WERI-Rb-1 (cell line): ENCODE results near the gene KLHL14.

Source experiments
- DNase-seq: peaks from one replicate; pipeline ENCODE4 v3.0.0-alpha.2; 2020
- H3K27ac ChIP-seq: fragments of 250-450 bp; sonication (Bioruptor Pico); 2 replicates; pipeline ENCODE4 v1.5.1; 2020; ENCODE audit warnings: mild to moderate bottlenecking, moderate library complexity
- H3K27me3 ChIP-seq: fragments of 250-450 bp; sonication (Bioruptor Pico); 2 replicates; pipeline ENCODE4 v1.5.1; 2021; ENCODE audit warnings: mild to moderate bottlenecking, low read depth, moderate library complexity; ENCODE audit not compliant: insufficient read depth, severe bottlenecking
- H3K36me3 ChIP-seq: fragments of 250-450 bp; sonication (Bioruptor Pico); 2 replicates; pipeline ENCODE4 v1.5.1; 2020; ENCODE audit warnings: mild to moderate bottlenecking, moderate library complexity
- H3K4me3 ChIP-seq: 2 replicates; pipeline ENCODE4 v1.5.1; 2011; ENCODE audit warnings: low read depth, mild to moderate bottlenecking, control low read depth, low read length
- H3K9me3 ChIP-seq: fragments of 250-450 bp; sonication (Bioruptor Pico); 2 replicates; pipeline ENCODE4 v1.5.1; 2021; ENCODE audit warnings: mild to moderate bottlenecking, moderate library complexity; ENCODE audit not compliant: severe bottlenecking
- TF ChIP-seq, protein P1 (sequence below): IDR thresholded peaks from 2 replicates; pipeline ENCODE4 v1.5.1; 2011; ENCODE audit warnings: low read depth, mild to moderate bottlenecking, control low read depth, inconsistent platforms, low read length

The KLHL14 gene

GRCh38 chr18:32683044-32683443, 89.8 kb downstream of the KLHL14 start:
- DNase-seq = no peak
- TF ChIP-seq, protein P1, sequence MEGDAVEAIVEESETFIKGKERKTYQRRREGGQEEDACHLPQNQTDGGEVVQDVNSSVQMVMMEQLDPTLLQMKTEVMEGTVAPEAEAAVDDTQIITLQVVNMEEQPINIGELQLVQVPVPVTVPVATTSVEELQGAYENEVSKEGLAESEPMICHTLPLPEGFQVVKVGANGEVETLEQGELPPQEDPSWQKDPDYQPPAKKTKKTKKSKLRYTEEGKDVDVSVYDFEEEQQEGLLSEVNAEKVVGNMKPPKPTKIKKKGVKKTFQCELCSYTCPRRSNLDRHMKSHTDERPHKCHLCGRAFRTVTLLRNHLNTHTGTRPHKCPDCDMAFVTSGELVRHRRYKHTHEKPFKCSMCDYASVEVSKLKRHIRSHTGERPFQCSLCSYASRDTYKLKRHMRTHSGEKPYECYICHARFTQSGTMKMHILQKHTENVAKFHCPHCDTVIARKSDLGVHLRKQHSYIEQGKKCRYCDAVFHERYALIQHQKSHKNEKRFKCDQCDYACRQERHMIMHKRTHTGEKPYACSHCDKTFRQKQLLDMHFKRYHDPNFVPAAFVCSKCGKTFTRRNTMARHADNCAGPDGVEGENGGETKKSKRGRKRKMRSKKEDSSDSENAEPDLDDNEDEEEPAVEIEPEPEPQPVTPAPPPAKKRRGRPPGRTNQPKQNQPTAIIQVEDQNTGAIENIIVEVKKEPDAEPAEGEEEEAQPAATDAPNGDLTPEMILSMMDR = no peak
- peaks cover 37% of the 10 kb centered on the region for H3K27me3 ChIP-seq
- no peak overlapping the region for H3K4me3 ChIP-seq
- no peak overlapping the region for H3K27ac ChIP-seq
- H3K36me3 ChIP-seq = no peaks in the 10 kb centered on the region
- no peaks in the 10 kb centered on the region for H3K9me3 ChIP-seq

- H3K4me3 ChIP-seq = no peak overlapping the region
- no peaks in the 10 kb centered on the region for H3K9me3 ChIP-seq
- TF ChIP-seq, protein P1 = no peak
- DNase-seq = no peak
- H3K27ac ChIP-seq = no peak overlapping the region
- H3K27me3 ChIP-seq = peaks cover 53% of the 10 kb centered on the region
- no peaks in the 10 kb centered on the region for H3K36me3 ChIP-seq
These were observed 95.2 kb downstream of the KLHL14 start for GRCh38 chr18:32677578-32677977.

- H3K9me3 ChIP-seq = no peaks in the 10 kb centered on the region
- DNase-seq = no peak
- H3K27ac ChIP-seq = no peak overlapping the region
- TF ChIP-seq, protein P1 = peak; percentile 32; the same call in 1 of the 2 replicates
- H3K4me3 ChIP-seq = no peak overlapping the region
- H3K36me3 ChIP-seq = no peaks in the 10 kb centered on the region
- peaks cover 34% of the 10 kb centered on the region for H3K27me3 ChIP-seq
These were observed 98.3 kb downstream of the KLHL14 start for GRCh38 chr18:32674491-32674890.

- TF ChIP-seq, protein P1 = no peak
- H3K27ac ChIP-seq = no peak overlapping the region
- no peak overlapping the region for H3K4me3 ChIP-seq
- no peak for DNase-seq
- no peaks in the 10 kb centered on the region for H3K36me3 ChIP-seq
- no peaks in the 10 kb centered on the region for H3K9me3 ChIP-seq
- peaks cover 37% of the 10 kb centered on the region for H3K27me3 ChIP-seq
These were observed 100.4 kb downstream of the KLHL14 start for GRCh38 chr18:32672398-32672797.

- peaks cover 22% of the 10 kb centered on the region for H3K27me3 ChIP-seq
- H3K4me3 ChIP-seq = no peak overlapping the region
- DNase-seq = no peak
- H3K9me3 ChIP-seq = no peaks in the 10 kb centered on the region
- TF ChIP-seq, protein P1 = no peak
- H3K36me3 ChIP-seq = no peaks in the 10 kb centered on the region
- no peak overlapping the region for H3K27ac ChIP-seq
These were observed 102.1 kb downstream of the KLHL14 start for GRCh38 chr18:32670727-32671126.

DNA sequence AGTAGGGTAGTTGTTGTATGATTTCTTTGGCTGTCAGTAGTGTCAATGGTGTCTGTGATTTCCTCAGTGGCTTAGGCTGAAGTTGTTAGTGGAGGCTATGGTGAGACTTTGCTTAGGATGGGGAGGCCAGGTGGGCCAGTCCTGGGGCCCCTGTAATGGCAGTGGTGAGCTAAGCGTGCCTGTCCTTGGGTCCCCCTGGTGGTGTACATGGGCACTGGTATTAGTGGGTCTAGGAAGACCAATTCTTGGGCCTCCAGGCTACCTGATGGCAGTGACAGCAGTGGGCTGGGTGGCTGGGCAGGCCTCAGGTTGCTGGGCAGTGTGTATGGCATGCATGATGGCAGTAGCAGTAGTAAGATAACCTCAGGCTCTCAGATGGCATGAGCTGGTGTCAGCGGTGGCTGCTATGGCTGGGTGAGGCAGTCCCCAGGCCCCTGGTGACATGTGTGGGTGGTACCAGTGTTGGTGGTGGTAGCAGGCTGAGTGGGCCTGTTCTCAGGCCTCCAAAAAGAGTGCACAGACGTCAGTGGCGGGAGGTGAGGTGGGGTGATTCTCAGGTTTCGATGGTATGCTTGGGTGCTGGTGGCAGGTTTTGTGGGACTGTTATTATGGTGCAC, 103.2 kb downstream of the KLHL14 start:
- Histone ChIP-seq H3K4me3 (no peak overlapping the region), H3K27ac (no peak overlapping the region), H3K9me3 (no peaks in the 10 kb centered on the region), H3K27me3 (peaks cover 16% of the 10 kb centered on the region), H3K36me3 (no peaks in the 10 kb centered on the region)
- peak; percentile 17 for DNase-seq
- TF ChIP-seq, protein P1 = peak; percentile 39
